Superior temporal gyrus (tissue), 1 donor: ENCODE data around the gene WDR48.

Experiments
- DNase-seq: peaks from one replicate; pipeline ENCODE4 v3.0.0-alpha.2; 2016; ENCODE audit errors: extremely low spot score

WDR48 gene

GRCh38 chr3:39121621-39122020, 69.8 kb downstream of the WDR48 start:
- DNase-seq: no peak

- no peak for DNase-seq
Measured at GRCh38 chr3:39122813-39123212, 71.0 kb downstream of the WDR48 start.

GRCh38 chr3:39124876-39125840, 73.3 kb downstream of the WDR48 start:
- no peak for DNase-seq

- DNase-seq: no peak
Measured at GRCh38 chr3:39125841-39126500, 74.2 kb downstream of the WDR48 start.

GRCh38 chr3:39126532-39127071, 74.8 kb downstream of the WDR48 start:
- DNase-seq: peak; percentile 59

- no peak for DNase-seq
Measured at GRCh38 chr3:39127269-39127907, 75.6 kb downstream of the WDR48 start.

GRCh38 chr3:39127908-39128304, 76.1 kb downstream of the WDR48 start:
- DNase-seq: no peak

- DNase-seq: no peak
Measured at GRCh38 chr3:39128951-39129350, 77.1 kb downstream of the WDR48 start.

- no peak for DNase-seq
Measured at GRCh38 chr3:39130026-39130425, 78.2 kb downstream of the WDR48 start.

- DNase-seq: no peak
Measured at GRCh38 chr3:39130693-39131265, 79.0 kb downstream of the WDR48 start.

- no peak for DNase-seq
Measured at GRCh38 chr3:39132096-39133092, 80.6 kb downstream of the WDR48 start.

GRCh38 chr3:39133093-39133490, 81.3 kb downstream of the WDR48 start:
- DNase-seq: no peak

GRCh38 chr3:39133822-39134221, 82.0 kb downstream of the WDR48 start:
- no peak for DNase-seq

GRCh38 chr3:39134305-39134704, 82.5 kb downstream of the WDR48 start:
- DNase-seq: no peak

GRCh38 chr3:39135170-39135805, 83.5 kb downstream of the WDR48 start:
- DNase-seq: no peak

GRCh38 chr3:39136533-39137434, 85.0 kb downstream of the WDR48 start:
- no peak for DNase-seq

GRCh38 chr3:39137435-39137936, 85.7 kb downstream of the WDR48 start:
- DNase-seq: no peak

- no peak for DNase-seq
Measured at GRCh38 chr3:39137991-39138803, 86.4 kb downstream of the WDR48 start.
